WTC11 (cell line): Measurements from ENCODE around the gene KCNS3. TPM values are rescaled to one million over a fixed set of nuclear protein-coding genes. Genes with fewer than 3 reads are reported as not detected.

Experiments
- ATAC-seq: fragments of 200-7000 bp; cut with Tn5 transposase; 2 replicates; pipeline ENCODE4 v1.10.0; 2021; ENCODE audit warnings: mild to moderate bottlenecking, moderate library complexity
- CTCF ChIA-PET: fragments of 300-600 bp; sonication (Branson Sonifier 250); formaldehyde crosslinking; loops from one replicate; lab custom pipeline; 2021; ENCODE audit warnings: antibody characterized with exemption; lab: Charles Lee
- POLR2A ChIA-PET: fragments of 350-600 bp; sonication (Branson Sonifier 250); formaldehyde crosslinking; loops from one replicate; lab custom pipeline; 2021; ENCODE audit warnings: antibody characterized with exemption; lab: Charles Lee
- DNase-seq: peaks from one replicate; pipeline ENCODE4 v3.0.0; 2021; ENCODE audit warnings: low spot score
- H3K27ac Mint-ChIP-seq: 2 replicates; pipeline ENCODE4 v1.8.0; 2021; ENCODE audit warnings: mixed read lengths
- H3K27me3 Mint-ChIP-seq: 2 replicates; pipeline ENCODE4 v1.8.0; 2021; ENCODE audit warnings: low read depth, mild to moderate bottlenecking, moderate library complexity, mixed read lengths
- H3K36me3 Mint-ChIP-seq: 2 replicates; pipeline ENCODE4 v1.8.0; 2021; ENCODE audit warnings: mixed read lengths
- H3K4me1 Mint-ChIP-seq: 2 replicates; pipeline ENCODE4 v1.8.0; 2022; ENCODE audit warnings: mixed read lengths
- H3K4me3 Mint-ChIP-seq: 2 replicates; pipeline ENCODE4 v1.8.0; 2021; ENCODE audit warnings: mild to moderate bottlenecking, moderate library complexity, mixed read lengths
- H3K9me3 Mint-ChIP-seq: 2 replicates; pipeline ENCODE4 v1.8.0; 2021; ENCODE audit warnings: mixed read lengths
- ATF3 ChIP-seq: sonication (generic); formaldehyde crosslinking; conservative IDR thresholded peaks from 2 replicates; pipeline ENCODE4 v1.8.1; 2022; ENCODE audit warnings: mild to moderate bottlenecking, missing genetic modification reagents
- CDX4 ChIP-seq: fragments of 250-450 bp; sonication (Bioruptor Pico); IDR thresholded peaks from 2 replicates; pipeline ENCODE4 v1.9.0; 2021; ENCODE audit warnings: moderate library complexity, mild to moderate bottlenecking, inconsistent platforms, borderline replicate concordance
- CREM ChIP-seq: sonication (generic); formaldehyde crosslinking; IDR thresholded peaks from 2 replicates; pipeline ENCODE4 v1.8.1; 2022; ENCODE audit warnings: mild to moderate bottlenecking, missing genetic modification reagents, moderate library complexity
- E2F1 ChIP-seq: sonication (generic); formaldehyde crosslinking; IDR thresholded peaks from 2 replicates; pipeline ENCODE4 v1.8.0; 2022; ENCODE audit warnings: mild to moderate bottlenecking, missing genetic modification reagents
- E2F4 ChIP-seq: sonication (generic); formaldehyde crosslinking; IDR thresholded peaks from 2 replicates; pipeline ENCODE4 v1.8.1; 2022; ENCODE audit warnings: low read depth, mild to moderate bottlenecking, moderate library complexity, missing genetic modification reagents, borderline replicate concordance
- ESRRA ChIP-seq: sonication (generic); formaldehyde crosslinking; IDR thresholded peaks from 2 replicates; pipeline ENCODE4 v1.8.1; 2022; ENCODE audit warnings: mild to moderate bottlenecking, missing genetic modification reagents, borderline replicate concordance
- FOXJ3 ChIP-seq: sonication (generic); formaldehyde crosslinking; IDR thresholded peaks from 2 replicates; pipeline ENCODE4 v1.9.0; 2021; ENCODE audit warnings: missing genetic modification reagents, mild to moderate bottlenecking, borderline replicate concordance
- IRF1 ChIP-seq: sonication (generic); formaldehyde crosslinking; IDR thresholded peaks from 2 replicates; pipeline ENCODE4 v1.8.0; 2023; ENCODE audit warnings: missing genetic modification reagents
- IRF2 ChIP-seq: sonication (generic); formaldehyde crosslinking; IDR thresholded peaks from 2 replicates; pipeline ENCODE4 v1.8.0; 2022; ENCODE audit warnings: low read depth, missing genetic modification reagents, borderline replicate concordance
- JUN ChIP-seq: sonication (generic); formaldehyde crosslinking; IDR thresholded peaks from 2 replicates; pipeline ENCODE4 v1.8.0; 2023; ENCODE audit warnings: mild to moderate bottlenecking, missing genetic modification reagents
- MAX ChIP-seq: sonication (generic); formaldehyde crosslinking; IDR thresholded peaks from 2 replicates; pipeline ENCODE4 v1.8.0; 2022; ENCODE audit warnings: mild to moderate bottlenecking, missing genetic modification reagents
- NR3C1 ChIP-seq: sonication (generic); formaldehyde crosslinking; conservative IDR thresholded peaks from 2 replicates; pipeline ENCODE4 v1.8.1; 2023; ENCODE audit warnings: low read depth, mild to moderate bottlenecking, missing genetic modification reagents
- SMAD3 ChIP-seq: sonication (generic); formaldehyde crosslinking; IDR thresholded peaks from 2 replicates; pipeline ENCODE4 v1.8.0; 2022; ENCODE audit warnings: missing genetic modification reagents, mild to moderate bottlenecking, borderline replicate concordance
- SP1 ChIP-seq: sonication (generic); formaldehyde crosslinking; conservative IDR thresholded peaks from 2 replicates; pipeline ENCODE4 v1.8.1; 2022; ENCODE audit warnings: missing genetic modification reagents
- ZNF138 ChIP-seq: sonication (generic); formaldehyde crosslinking; conservative IDR thresholded peaks from 2 replicates; pipeline ENCODE4 v1.8.1; 2022; ENCODE audit warnings: mild to moderate bottlenecking, moderate library complexity, missing genetic modification reagents
- ZNF232 ChIP-seq: sonication (generic); formaldehyde crosslinking; IDR thresholded peaks from 2 replicates; pipeline ENCODE4 v1.8.0; 2022; ENCODE audit warnings: mild to moderate bottlenecking, missing genetic modification reagents
- ZNF281 ChIP-seq: sonication (generic); formaldehyde crosslinking; IDR thresholded peaks from 2 replicates; pipeline ENCODE4 v1.8.0; 2023; ENCODE audit warnings: mild to moderate bottlenecking, missing genetic modification reagents
- total RNA-seq: library from RNA; stranded (reverse); gene quantifications from 3 replicates; pipeline ENCODE4 v1.2.3, GENCODE V29; 2021

Gene KCNS3
- total RNA-seq, 1 experiment from 2014 or later = 25.2 TPM

GRCh38 chr2:17853799-17854198 is 24.7 kb upstream of the KCNS3 start:
- ATAC-seq = peak; percentile 82
- H3K9me3 Mint-ChIP-seq = no peaks in the 10 kb centered on the region
- no peaks in the 10 kb centered on the region for H3K36me3 Mint-ChIP-seq
- no peak overlapping the region for H3K27ac Mint-ChIP-seq
- TF ChIP-seq E2F1 (CRISPR knock-in tag) (no peak), IRF1 (CRISPR knock-in tag) (no peak), NR3C1 (CRISPR knock-in tag) (no peak), JUN (CRISPR knock-in tag) (no peak), CREM (CRISPR knock-in tag) (no peak), ZNF281 (no peak), IRF2 (CRISPR knock-in tag) (no peak), CDX4 (CRISPR knock-in tag) (no peak)
- CTCF ChIA-PET = no interaction called here
- H3K27me3 Mint-ChIP-seq = no peaks in the 10 kb centered on the region
- H3K4me1 Mint-ChIP-seq = peaks cover 6% of the 10 kb centered on the region; the same call in 1 of the 2 replicates
- POLR2A ChIA-PET = no interaction called here
- H3K4me3 Mint-ChIP-seq = no peak overlapping the region
- peak; percentile 39 for DNase-seq

- no peaks in the 10 kb centered on the region for H3K9me3 Mint-ChIP-seq
- TF ChIP-seq ZNF232 (CRISPR knock-in tag) (no peak), ATF3 (CRISPR knock-in tag) (no peak), FOXJ3 (CRISPR knock-in tag) (no peak), ZNF138 (CRISPR knock-in tag) (no peak), MAX (CRISPR knock-in tag) (no peak), SP1 (CRISPR knock-in tag) (no peak), JUN (CRISPR knock-in tag) (no peak), E2F4 (CRISPR knock-in tag) (no peak), SMAD3 (CRISPR knock-in tag) (no peak), ESRRA (CRISPR knock-in tag) (no peak)
- TF ChIP-seq, all 79 proteins: peak for 0
- no peak overlapping the region for H3K27ac Mint-ChIP-seq
- H3K4me3 Mint-ChIP-seq = no peak overlapping the region
- no peaks in the 10 kb centered on the region for H3K27me3 Mint-ChIP-seq
- ChIA-PET CTCF (interaction anchor here (1.7 kb wide), 1 partner anchor 62 kb away, joined by 4 read pairs; no protein-coding TSS in a partner anchor), POLR2A (interaction anchor here (0.7 kb wide), 1 partner anchor 249 kb away, joined by 3 read pairs; no protein-coding TSS in a partner anchor)
- peaks cover 4% of the 10 kb centered on the region; the same call in 1 of the 2 replicates for H3K4me1 Mint-ChIP-seq
- no peaks in the 10 kb centered on the region for H3K36me3 Mint-ChIP-seq
- DNase-seq (no peak), ATAC-seq (no peak)
Observed at GRCh38 chr2:17857021-17857420, 21.4 kb upstream of the KCNS3 start.
